ENCODE results near the gene ANKMY2.
"Not testable (repeated sequence)": the region's sequence is repeated elsewhere in the genome, so short reads cannot be mapped to it uniquely, and the experiment has no call there.

ANKMY2 gene

DNA sequence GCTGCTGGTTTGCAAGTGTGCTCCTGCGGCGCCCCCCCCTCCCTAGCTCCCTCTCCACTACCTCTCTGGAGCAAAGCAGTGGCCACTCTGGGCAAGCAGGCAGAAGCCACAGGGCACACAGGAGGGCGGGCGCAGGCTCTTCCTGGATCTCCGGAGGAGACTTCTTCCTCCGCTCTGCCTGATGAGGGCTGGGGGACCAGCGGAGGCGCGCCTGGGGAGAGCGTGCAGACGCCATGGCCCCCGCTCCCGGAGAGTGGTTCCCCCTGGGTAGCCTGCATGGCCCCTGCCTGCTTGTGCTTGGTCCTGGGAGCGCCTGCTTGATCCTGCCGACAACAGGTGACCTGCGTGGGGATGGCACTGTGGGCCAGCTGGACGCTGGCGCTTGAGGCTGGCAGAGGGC, 29.0 kb downstream of the ANKMY2 start:
- no peak for DNase-seq

DNA sequence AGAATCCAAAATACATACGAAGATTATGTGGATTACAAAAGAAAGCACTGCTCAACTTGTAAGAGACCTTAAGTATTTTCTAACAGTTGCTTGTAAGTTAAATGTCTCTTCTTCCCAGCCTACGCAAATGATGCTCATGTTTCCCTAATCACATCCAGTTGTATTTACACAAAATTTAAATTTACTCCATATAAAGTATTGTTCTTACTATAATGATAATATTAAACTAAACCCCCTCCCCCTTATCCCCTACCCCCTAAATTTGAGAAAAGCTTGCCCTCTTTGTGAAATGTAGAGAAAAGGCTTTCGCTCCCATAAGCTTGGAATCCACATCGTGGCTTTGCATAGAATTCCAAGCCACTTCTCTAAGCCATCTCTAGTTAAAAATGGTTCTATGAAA, 29.4 kb downstream of the ANKMY2 start:
- DNase-seq: no peak

DNA sequence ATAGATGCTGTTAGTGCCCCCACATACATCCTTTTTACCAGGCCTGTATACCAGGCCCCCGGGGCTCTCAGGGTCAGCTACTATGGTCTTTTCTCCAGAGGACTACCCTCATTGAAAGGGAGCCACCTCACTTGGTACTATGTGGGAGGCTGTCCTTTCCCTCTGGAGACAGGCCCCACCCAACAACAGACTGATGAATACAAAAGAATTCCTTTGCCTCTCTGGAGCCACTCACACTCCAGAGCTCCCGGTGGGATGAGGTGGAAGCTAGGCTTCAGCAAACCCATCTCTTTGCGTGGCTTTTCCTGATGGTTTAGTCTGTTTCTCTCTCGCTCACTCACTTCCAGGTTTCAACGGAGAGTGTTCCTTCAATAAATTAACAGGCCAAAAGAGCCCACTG, 30.3 kb downstream of the ANKMY2 start:
- no peak for DNase-seq

DNA sequence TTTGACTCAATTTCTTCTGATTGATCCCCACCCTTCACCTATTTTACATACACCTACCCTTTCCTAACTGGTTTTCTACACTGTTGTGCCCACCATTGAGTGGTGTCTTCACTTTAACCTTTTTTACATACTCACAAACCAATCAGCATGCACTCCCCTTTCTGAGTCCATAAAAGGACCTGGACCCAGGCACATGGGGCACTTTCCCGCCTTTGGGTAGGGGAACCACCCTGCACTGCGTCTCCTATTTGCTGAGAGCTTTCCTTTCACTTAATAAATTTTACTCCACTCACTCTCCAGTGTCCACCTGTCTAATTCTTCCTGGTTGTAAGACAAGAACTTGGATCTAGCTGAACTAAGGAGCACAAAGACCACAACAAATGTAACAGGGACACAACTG, 33.8 kb downstream of the ANKMY2 start:
- DNase-seq: no peak

DNA sequence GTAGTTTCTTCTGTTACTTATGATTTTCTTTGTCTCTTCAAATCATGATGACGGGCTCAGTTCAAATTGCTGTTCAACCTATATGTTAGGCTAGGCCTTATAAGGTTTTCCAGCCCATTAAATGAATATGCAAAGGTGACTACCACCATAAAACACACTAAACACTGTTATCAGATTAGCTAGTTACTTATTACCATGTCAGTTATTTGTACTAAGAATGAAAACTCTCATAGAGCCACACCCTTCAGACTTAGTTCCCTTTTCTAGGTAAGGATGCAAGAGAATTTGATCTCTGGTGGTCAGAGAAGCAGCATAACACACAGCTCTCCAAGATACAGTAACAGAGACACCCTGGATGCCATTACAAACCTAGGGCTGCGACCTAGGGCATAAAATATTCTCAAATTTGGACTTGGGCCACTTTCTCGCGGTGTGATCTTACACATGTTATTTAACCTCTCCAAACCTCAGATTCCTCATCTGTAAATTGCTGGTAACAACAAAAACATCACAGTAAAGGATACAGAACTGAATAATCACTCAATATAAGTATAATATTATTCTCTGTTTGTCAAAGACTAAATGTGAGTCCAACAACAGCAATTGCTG, 35.6 kb downstream of the ANKMY2 start:
- no peak for DNase-seq

DNA sequence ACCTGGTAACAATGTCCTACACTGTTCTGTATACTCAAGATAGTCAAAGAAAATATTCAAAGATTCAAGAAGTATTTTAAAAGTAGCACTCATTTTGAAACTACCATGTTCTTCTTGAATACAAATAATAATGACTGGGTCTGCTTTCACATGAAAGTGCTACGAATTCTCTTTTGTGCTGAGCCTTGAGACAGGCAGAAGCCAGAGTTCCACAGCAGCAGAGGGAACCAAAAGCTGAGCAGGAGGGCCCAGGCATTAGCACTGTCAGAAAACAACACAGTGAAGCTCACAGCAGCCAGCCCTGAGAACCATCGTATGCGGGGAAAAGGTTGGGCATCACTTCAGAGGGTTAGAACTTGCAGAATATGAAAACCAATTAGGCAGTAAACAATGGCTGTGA, 38.9 kb downstream of the ANKMY2 start:
- DNase-seq: no peak

DNA sequence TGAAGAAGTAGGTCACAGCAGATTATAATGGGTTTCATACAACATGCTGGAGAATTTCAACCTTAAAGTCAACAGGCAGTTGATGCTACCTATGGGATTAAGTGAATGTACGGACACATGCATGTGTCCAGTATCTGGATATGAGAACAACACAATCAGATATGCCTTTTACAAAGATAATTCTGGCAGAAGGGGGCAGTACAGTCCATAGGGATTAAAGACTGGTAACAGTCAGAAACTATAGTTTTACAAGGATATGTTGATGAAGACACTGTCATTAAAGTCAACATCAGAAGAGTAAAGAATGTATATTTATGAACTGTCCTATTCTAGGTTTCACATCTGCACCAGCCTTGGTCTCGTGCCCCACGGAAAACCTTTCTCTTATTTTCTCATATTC, 41.5 kb downstream of the ANKMY2 start:
- DNase-seq: no peak

DNA sequence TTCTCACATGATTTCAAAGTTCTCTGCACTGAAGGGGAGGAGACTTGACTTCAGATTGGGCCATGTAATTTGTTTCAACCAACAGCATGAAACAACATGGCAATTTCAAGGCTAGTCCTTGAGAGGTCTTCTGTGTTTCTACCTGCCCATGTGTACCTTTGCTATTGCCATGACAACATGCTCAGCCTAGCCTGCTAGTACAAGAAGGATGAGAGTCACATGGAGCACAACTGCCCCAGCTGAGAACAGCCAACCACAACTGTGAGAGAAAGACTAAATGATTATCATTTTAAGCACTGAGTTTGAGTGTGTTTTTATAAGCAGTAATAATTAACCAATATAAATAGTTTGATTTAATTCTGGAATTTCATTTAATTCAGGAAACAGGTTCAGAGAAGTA, 41.9 kb downstream of the ANKMY2 start:
- DNase-seq: no peak

DNA sequence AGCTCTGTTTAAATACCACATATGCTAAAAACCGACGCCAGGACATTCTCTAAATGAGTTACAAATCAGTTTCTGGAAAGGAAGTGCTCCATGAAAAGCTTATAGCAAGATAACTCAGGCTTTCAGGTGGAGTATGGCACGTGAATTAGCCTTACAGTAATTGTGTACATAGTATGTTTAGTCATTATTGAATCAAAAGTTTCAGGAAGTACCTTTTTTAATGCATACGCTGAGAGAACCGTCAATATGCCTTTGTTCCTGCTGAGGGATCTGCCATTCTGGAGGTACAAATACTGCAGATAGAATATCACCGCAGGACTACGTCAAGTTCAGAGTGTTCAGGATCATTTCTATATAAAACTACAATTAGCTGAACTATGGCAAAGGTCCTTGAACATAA, 45.7 kb downstream of the ANKMY2 start:
- no peak for DNase-seq

DNA sequence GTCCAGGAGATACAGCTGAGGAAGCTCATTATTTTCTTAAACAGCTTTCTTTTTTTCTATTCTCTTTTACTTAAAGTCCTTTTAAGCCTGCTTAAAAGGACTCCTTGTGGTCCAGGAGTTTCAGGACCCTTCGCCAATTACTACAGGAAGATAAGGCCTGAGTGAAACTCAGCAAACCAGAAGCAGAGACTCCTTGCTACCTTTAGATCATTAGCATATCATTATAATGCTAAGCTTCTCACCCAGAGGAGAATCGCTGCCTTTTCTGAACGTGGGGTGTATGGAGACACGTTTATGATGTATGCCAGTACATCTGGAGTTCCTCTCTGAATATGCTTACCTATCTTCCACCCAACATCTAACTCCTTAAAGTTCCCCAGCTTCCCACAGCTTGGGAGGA, 47.5 kb downstream of the ANKMY2 start:
- no peak for DNase-seq

DNA sequence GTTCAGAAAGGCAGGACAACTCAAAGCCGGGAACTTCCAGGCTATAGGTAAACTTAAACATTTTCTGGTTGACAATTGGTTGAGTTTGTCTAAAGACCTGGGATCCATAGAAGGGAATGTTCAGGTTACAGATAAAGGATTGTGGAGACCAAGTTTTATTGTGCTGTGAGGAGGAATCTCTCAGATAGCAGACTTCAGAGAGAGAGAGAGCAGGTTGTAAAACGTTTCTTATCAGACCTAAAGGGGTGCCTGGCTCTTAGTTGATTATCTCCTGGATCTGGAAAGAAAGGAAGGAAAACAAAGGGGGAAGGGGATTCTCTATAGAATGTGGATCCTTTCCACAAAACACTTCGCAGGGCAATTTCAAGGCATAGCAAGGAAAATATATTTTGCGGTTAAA, 50.0 kb downstream of the ANKMY2 start:
- not testable (repeated sequence) for DNase-seq

DNA sequence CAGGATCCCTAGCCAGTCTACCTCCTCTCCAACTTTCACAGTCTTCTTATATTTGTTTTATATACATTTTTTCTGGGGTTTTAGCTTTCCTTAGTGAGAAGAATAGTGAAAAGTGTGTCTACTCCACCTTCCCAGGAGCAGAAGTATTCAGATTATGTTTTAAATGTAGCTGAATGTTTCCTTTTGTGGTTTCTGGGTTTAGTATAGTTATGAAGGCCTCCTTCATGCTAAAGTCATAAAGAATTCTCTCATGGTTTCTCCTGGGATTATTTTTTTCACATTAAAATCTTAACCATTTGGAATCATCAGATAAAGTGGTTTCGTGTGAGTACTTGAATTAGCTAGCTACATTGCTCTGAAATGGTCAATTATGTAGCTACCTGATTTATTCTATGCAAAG, 50.9 kb downstream of the ANKMY2 start:
- no peak for DNase-seq

DNA sequence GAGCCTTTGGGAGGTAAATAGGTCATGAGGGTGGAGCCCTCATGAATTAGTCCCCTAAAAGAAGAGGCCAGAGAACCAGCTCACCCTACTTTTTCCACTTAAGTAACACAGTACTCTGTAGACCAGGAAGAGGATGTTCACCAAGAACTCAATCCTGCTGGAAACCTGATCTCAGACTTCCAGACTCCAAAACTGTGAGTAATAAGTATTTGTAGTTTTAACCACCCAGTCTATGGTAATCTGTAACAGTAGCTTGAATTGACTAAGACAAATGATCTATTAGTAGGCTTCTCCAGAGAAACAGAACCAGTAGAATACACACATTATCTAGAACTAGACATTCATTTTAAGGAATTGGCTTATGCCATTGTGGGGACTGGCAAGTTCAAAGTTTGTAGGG, 51.5 kb downstream of the ANKMY2 start:
- DNase-seq: no peak

DNA sequence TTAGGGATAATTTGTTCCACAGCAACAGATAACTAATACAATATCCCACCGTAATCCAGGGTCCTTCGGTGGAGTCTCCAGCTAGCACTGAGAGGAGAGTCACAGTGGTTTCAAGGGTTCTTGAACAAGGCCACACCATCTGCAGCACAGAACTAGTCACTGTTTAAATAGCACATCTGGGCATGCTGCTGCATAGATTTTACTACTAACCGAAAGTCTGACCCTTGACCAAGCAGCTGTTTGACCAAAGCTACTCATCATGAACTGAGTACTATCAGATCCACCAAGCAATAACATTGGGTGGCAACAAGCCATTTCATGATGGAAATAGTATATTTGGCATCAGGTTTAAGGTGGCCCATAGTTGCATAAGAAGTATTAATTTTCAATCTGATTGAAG, 53.2 kb downstream of the ANKMY2 start:
- no peak for DNase-seq

DNA sequence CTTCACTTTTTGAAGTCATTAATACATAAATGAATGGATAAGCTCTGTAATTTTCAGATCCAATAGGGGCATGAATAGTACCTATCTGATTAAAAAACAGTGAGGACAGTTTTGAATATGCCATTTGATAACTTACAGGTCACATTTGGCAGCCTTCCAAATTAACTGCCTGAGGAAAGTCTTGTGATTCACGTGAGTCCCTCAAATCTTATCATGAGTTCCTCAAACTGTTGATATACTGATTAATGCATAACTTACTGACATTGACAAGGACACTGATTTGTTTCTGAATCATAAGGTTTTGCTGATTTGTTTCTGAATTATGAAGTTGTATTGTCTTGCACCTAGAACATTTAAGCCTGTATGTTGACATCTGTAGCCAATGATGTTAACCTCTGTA, 55.1 kb downstream of the ANKMY2 start:
- DNase-seq: no peak

DNA sequence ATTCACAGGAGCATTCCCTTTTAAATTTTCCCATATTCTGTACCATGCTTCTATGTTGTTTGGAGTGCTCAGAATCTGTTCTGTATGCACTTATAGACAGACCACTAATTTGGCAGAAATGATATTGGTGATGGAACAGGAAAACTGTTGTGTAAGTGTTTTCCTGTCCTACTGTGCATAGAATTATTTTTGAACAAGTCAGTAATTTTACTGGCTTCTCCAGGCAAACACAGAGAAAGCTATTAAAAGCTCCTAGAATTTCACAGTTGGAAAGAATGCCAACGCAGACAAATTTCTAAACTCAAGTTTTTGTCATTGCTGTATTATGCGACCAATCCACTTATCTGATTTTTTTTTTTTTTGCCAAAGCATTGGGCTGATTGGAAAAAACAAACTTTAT, 55.7 kb downstream of the ANKMY2 start:
- DNase-seq: no peak

DNA sequence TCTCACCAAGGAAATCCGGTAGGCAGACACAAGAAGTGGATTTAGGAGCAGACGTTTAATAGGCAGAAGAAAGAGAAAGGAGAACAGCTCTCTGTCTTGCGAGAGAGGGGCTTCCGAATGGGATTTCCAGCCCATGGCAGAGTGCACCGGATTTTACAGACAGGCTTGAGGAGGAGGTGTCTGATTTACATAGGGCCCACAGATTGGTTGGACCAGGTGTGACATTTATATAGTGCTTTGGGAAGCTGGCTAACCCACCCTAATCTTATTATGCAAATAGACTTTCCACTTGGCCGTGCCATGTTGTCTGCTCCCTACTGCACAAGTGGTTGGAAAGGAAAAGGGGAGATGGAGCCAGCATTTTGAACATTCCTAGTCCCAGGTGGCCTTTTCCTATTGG, 57.8 kb downstream of the ANKMY2 start:
- DNase-seq: no peak

DNA sequence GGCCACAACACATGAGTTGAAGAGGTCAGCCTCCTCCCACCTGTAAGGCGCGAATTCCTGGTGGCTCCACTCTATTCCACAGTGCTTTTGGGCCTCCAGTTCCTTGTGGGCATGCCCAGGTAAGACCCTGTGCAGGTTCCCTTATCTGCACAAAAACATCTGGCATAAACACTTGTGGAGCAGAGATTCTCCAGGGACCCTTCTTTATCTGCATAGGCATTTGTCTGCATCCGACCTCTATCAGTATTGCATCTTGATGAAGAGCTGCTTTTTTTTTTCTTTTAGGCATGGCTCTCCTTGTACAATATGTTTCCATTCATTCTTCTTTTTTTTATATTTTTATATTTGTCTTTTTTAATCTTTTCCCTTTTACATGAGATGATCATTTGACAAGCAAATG, 58.4 kb downstream of the ANKMY2 start:
- DNase-seq: no peak

DNA sequence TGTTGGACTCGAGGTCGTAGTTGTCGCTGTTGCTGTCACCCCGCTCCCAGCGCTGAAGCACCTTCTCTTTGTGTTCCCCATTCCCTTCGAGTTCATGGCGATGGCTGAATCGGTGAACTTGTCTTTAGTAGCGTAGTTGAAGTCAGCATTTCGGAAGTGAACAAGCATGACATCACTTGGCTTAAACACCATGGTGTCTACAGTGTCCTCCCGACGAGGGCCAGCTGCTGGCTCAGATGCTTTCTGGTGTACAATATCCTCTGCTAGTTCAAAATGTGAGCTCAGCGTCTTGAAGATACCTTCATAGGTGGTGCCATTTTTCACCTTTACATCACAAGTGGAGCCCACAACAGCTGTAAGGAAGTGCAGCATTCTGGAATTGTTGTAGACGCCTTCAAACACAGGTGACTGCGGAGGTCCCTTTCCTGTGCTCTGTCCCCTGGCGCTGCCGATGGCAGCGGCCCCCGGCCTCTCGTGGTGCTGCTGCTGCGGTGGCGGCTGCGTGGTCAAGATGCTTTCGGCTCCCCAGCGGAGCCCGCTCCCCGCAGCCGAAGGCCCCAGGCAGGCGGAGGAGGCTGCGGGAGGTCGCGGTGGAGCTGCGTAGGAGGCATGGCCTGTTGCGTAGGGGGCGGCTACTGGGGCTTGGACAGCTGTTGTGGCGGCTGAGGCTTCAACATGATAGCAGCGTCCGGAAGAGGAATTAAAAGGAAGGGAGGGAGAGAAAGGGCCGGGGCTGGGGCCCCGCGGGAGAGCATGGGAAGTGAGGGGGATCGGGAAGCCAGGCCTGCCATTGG, 59.3 kb downstream of the ANKMY2 start:
- DNase-seq: no peak

DNA sequence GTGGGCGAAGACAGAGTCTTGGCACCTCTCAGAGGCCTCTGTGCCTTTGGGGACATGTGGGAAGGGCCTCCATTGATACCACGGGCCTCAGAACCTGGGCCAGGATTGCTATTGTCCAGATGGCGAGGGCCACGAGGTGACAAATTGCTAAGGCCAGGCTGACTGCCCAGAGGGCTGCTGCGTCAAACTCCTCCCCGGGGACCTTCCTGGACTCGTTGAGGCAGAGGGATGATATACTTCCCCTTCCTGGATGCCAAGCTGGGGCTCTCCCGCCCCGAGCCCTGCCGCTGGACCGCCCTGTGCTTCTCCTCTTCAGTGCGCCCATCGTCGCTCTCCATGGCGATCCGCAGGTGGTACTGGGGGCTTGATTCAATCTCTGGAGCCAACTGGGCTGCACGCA, 60.0 kb downstream of the ANKMY2 start:
- DNase-seq: no peak

DNA sequence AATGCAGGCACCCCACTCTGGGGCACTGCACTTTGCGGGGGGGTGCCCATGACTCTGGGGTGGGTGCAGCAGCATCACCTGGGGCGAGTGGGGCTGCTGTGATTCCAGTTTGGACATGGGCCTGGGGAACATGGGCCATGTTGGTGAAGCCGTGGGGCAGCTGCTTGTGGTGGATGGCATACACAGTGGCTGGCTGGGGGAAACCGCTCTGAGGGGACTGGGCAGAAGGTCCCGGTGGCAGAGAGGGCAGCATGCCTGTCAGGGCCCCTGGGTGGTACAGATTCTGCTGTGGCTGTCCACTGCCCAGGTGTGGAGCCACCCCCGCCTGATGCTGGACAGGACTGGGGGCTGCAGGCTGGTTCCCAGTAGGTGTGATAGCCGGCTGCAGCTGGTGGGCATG, 61.7 kb downstream of the ANKMY2 start:
- no peak for DNase-seq

DNA sequence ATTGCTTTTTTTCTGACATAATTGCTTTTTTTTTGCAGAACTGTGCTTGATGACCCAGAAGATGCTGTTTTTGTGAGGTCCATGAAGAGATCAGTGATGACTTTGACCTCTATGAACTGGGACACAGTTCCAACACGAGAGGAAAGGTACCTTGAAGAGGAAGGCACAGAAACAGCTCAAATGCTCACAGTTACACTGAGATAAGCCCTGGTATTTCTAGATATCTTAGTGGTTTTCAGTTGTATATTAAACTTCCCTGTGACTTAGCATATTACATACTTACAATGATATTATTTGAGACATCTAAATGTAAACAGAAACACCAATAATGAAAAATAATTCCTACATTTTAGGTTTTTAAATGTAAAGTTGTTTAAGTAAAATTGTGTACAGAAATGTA, 64.3 kb downstream of the ANKMY2 start:
- no peak for DNase-seq

DNA sequence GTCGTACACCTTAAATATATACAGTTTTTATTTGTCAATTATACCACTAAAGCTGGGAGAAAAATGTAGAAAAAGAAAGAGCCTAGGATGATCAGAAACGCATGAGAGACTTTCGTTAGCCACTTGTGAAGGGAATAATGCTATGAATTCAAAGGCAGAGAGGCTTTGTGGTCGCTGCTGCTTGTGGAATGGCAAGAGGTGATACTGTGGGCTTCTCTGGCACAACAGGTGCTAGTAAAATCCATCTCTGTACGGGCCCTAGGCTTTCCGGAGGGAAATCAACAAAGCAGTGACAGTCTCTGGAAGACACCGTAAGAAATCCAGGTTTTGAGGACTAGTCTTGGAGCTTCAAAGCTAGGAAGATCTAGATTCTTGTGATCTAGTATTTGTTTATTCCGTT, 66.3 kb downstream of the ANKMY2 start:
- no peak for DNase-seq

DNA sequence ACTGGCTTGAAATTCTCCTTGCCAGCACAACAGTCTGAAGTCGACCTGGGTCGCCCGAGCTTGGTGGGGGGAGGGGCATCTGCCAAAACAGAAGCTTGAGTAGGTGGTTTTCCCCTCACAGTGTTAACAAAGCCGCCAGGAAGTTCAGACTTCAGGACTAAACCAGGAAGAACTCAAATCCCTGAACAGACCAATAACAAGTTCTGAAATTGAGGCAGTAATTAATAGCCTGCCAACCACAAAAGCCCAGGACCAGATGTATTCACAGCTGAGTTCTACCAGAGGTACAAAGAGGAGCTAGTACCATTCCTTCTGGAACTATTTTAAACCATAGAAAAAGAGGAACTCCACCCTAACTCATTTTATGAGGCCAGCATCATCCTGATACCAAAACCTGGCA, 73.6 kb downstream of the ANKMY2 start:
- DNase-seq: no peak

DNA sequence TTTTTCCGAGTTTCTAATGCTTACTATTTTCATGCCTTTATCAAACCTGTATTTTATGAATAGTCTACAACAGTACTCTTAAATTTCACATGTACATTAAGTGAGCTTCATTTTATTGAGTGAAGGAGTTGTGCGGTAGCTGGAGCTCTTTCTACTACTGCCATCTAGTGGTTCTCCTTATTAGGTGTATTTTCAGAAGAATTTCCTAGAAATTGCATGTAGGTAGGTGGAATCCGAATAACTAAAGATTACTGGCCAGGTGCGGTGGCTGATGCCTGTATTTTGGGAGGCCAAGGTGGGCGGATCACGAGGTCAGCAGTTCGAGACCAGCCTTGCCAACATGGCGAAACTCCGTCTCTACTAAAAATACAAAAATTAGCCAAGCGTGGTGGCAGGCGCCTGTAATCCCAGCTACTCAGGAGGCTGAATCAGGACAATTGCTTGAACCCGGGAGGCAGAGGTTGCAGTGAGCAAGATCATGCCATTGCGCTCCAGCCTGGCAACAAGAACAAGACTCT, 80.6 kb downstream of the ANKMY2 start:
- DNase-seq: no peak

Measured in 8988T (cell line).